B cell (primary cell): ENCODE data around the gene TMEM14A. TPM values are rescaled to one million over a fixed set of nuclear protein-coding genes. Genes with fewer than 3 reads are reported as not detected.

Experiments used
- ATAC-seq: fragments of 200-7000 bp; cut with Tn5 transposase; one replicate; pipeline ENCODE4 v1.10.0; 2021; ENCODE audit warnings: low read depth, mild to moderate bottlenecking, moderate number of reproducible peaks, moderate library complexity
- CTCF ChIA-PET: fragments of 350-600 bp; sonication (Branson Sonifier 250); formaldehyde crosslinking; loops from one replicate; lab custom pipeline; 2021; ENCODE audit warnings: antibody characterized with exemption, inconsistent platforms; lab: Charles Lee
- POLR2A ChIA-PET: fragments of 350-600 bp; sonication (Branson Sonifier 250); formaldehyde crosslinking; loops from one replicate; lab custom pipeline; 2021; ENCODE audit warnings: antibody characterized with exemption; lab: Charles Lee
- DNase-seq: peaks from one replicate; pipeline ENCODE4 v3.0.0; 2013
- H2AFZ ChIP-seq: 2 replicates; pipeline ENCODE4 v1.6.1; 2012; ENCODE audit warnings: mild to moderate bottlenecking, low read depth, low read length; ENCODE audit not compliant: insufficient read depth, poor library complexity, severe bottlenecking
- H3K27ac ChIP-seq, 2 donors: 1 replicate in 1 of 2; 2 replicates in 1 of 2; pipeline ENCODE4 v1.5.1; 2012 to 2013; ENCODE audit warnings: low read length in 2 of 2, mild to moderate bottlenecking in 2 of 2, moderate library complexity in 1 of 2
- H3K27me3 ChIP-seq, 4 experiments: fragments of 200-600 bp in 1 of 4; sonication (generic) in 1 of 4; replicated peaks in 1 of 4; 1 replicate in 2 of 4; 2 replicates in 2 of 4; pipeline versions ENCODE4 v1.6.1 to v1.7.0; 2013 to 2016; ENCODE audit warnings: low read length in 3 of 4, mild to moderate bottlenecking in 2 of 4, mixed read lengths in 1 of 4, moderate library complexity in 1 of 4; ENCODE audit not compliant: insufficient read depth in 4 of 4, control insufficient read depth in 3 of 4; ENCODE audit errors: control extremely low read depth in 1 of 4
- H3K36me3 ChIP-seq, 2 experiments: replicated peaks in 1 of 2; 1 replicate in 1 of 2; 2 replicates in 1 of 2; pipeline versions ENCODE4 v1.6.1 to v1.7.1; 2013; ENCODE audit warnings: low read length in 1 of 2; ENCODE audit not compliant: insufficient read depth in 2 of 2, control insufficient read depth in 1 of 2; ENCODE audit errors: control extremely low read depth in 1 of 2, extremely low read depth in 1 of 2
- H3K4me1 ChIP-seq, 2 donors: fragments of 200-600 bp in 1 of 2; sonication (generic) in 1 of 2; 1 replicate in 1 of 2; 2 replicates in 1 of 2; pipeline versions ENCODE4 v1.5.1 to v1.6.1; 2013 to 2017; ENCODE audit warnings: low read length in 2 of 2; ENCODE audit not compliant: control insufficient read depth in 2 of 2, insufficient read depth in 2 of 2
- H3K4me2 ChIP-seq: replicated peaks from 2 replicates; pipeline ENCODE3; 2012; ENCODE audit warnings: mild to moderate bottlenecking, low read depth, low read length; ENCODE audit not compliant: poor library complexity, severe bottlenecking
- H3K4me3 ChIP-seq, 5 experiments: fragments of 200-600 bp in 1 of 5; sonication (generic) in 1 of 5; 1 replicate in 3 of 5; 2 replicates in 2 of 5; pipeline versions ENCODE4 v1.5.1 to v1.7.0; 2011 to 2016; ENCODE audit warnings: low read length in 4 of 5, mild to moderate bottlenecking in 4 of 5, low read depth in 2 of 5, control low read depth in 1 of 5, moderate library complexity in 1 of 5; ENCODE audit not compliant: insufficient read depth in 1 of 5; ENCODE audit errors: control extremely low read depth in 1 of 5, extremely low read depth in 1 of 5
- H3K79me2 ChIP-seq: fragments of 200-600 bp; sonication (generic); one replicate; pipeline ENCODE4 v1.6.0; 2016; ENCODE audit warnings: low read length; ENCODE audit not compliant: control insufficient read depth, insufficient read depth
- H3K9ac ChIP-seq: fragments of 200-600 bp; sonication (generic); 2 replicates; pipeline ENCODE4 v1.6.1; 2017; ENCODE audit warnings: mild to moderate bottlenecking, low read length, moderate library complexity
- H3K9me3 ChIP-seq, 3 donors: one replicate each; pipeline versions ENCODE4 v1.6.1 to v1.7.1; 2013; ENCODE audit warnings: low read length in 2 of 3; ENCODE audit not compliant: control insufficient read depth in 2 of 3, insufficient read depth in 1 of 3; ENCODE audit errors: control extremely low read depth in 1 of 3
- H4K20me1 ChIP-seq: 2 replicates; pipeline ENCODE4 v1.6.0; 2012; ENCODE audit warnings: mild to moderate bottlenecking, low read length; ENCODE audit not compliant: insufficient read depth, control insufficient read depth, poor library complexity, severe bottlenecking
- H3K27ac Mint-ChIP-seq: one replicate; pipeline ENCODE4 v1.8.0; 2021; ENCODE audit warnings: mixed read lengths
- H3K27me3 Mint-ChIP-seq: one replicate; pipeline ENCODE4 v1.8.0; 2021; ENCODE audit warnings: mixed read lengths
- H3K4me1 Mint-ChIP-seq: one replicate; pipeline ENCODE4 v1.8.0; 2021; ENCODE audit warnings: mixed read lengths
- H3K4me3 Mint-ChIP-seq: one replicate; pipeline ENCODE4 v1.8.0; 2021; ENCODE audit warnings: mixed read lengths
- H3K9me3 Mint-ChIP-seq: one replicate; pipeline ENCODE4 v1.8.0; 2022; ENCODE audit warnings: mixed read lengths; ENCODE audit not compliant: insufficient read depth
- CTCF ChIP-seq: fragments of 200-600 bp; IDR thresholded peaks from one replicate; pipeline ENCODE4 v1.8.0; 2022; ENCODE audit warnings: antibody characterized with exemption, mild to moderate bottlenecking
- EZH2 ChIP-seq: IDR thresholded peaks from 2 replicates; pipeline ENCODE4 v1.6.1; 2012; ENCODE audit warnings: borderline replicate concordance, low read depth, mild to moderate bottlenecking, moderate library complexity, low read length; ENCODE audit not compliant: insufficient read depth, poor library complexity, severe bottlenecking
- WGBS: methylation state at CpG from one replicate; pipeline ENCODE4 v1.1.5; 2013; ENCODE audit warnings: missing lambda C conversion rate; ENCODE audit not compliant: insufficient coverage; 5-methylcytosine and 5-hydroxymethylcytosine counted together
- intact Hi-C: fragments of 100-400 bp; cut with micrococcal nuclease; formaldehyde crosslinking; loops from one replicate; pipeline ENCODE4 v1.10.0; 2022
- polyA plus RNA-seq: library from polyadenylated mRNA; depleted of rRNA; stranded (reverse); fragments of >200 nt; gene quantifications from 2 replicates; pipeline ENCODE4 v1.2.3, GENCODE V29; 2012
- total RNA-seq, 2 donors: library from RNA; stranded (reverse); fragments of 120-200 nt in 1 of 2; gene quantifications; 1 replicate in 1 of 2; 2 replicates in 1 of 2; pipeline versions ENCODE4 v1.2.3 to v1.2.4, GENCODE V29; 2013 to 2022

TMEM14A gene
- total and polyA plus RNA-seq, 2 donors (not counting 1 experiment from before 2014, with no cell fraction given): 5.2 to 9.5 TPM

GRCh38 chr6:52706001-52706400 is 35.1 kb downstream of the TMEM14A start:
- WGBS: 83% methylated on average over 1 of the region's 3 CpGs
- H3K9me3 Mint-ChIP-seq: no peaks in the 10 kb centered on the region
- no peak overlapping the region for H3K4me3 Mint-ChIP-seq
- peaks cover 6% of the 10 kb centered on the region for H3K27me3 Mint-ChIP-seq
- Histone ChIP-seq H3K9me3 (peaks cover 0 to 3% (median 0%) of the 10 kb centered on the region in 3 donors), H3K27ac (no peak overlapping the region), H3K4me3 (no peak overlapping the region), H3K4me2 (no peak overlapping the region), H3K36me3 (no peaks in the 10 kb centered on the region), H3K4me1 (no peaks in the 10 kb centered on the region), H2AFZ (no peak overlapping the region), H3K27me3 (no peaks in the 10 kb centered on the region), H3K79me2 (no peaks in the 10 kb centered on the region), H4K20me1 (no peaks in the 10 kb centered on the region), H3K9ac (no peak overlapping the region)
- CTCF ChIA-PET: interaction anchor here (1.5 kb wide), 1 partner anchor 12 kb away, joined by 5 read pairs; no protein-coding TSS in a partner anchor
- intact Hi-C loops: no loop called here
- no peak for DNase-seq
- TF ChIP-seq CTCF: no peak
- no peak for ATAC-seq
- H3K4me1 Mint-ChIP-seq: no peaks in the 10 kb centered on the region
- no peak overlapping the region for H3K27ac Mint-ChIP-seq
- POLR2A ChIA-PET: no interaction called here

- no peaks in the 10 kb centered on the region for H3K4me1 ChIP-seq
- TF ChIP-seq EZH2 (no peak), CTCF (no peak)
- H3K27ac ChIP-seq: no peak overlapping the region
- ChIA-PET POLR2A (no interaction called here), CTCF (interaction anchor here (1.3 kb wide), 1 partner anchor 10 kb away, joined by 4 read pairs; no protein-coding TSS in a partner anchor)
- Mint-ChIP-seq H3K27me3 (peaks cover 6% of the 10 kb centered on the region), H3K9me3 (no peaks in the 10 kb centered on the region), H3K4me1 (no peaks in the 10 kb centered on the region), H3K27ac (no peak overlapping the region), H3K4me3 (no peak overlapping the region)
- H3K9ac ChIP-seq: no peak overlapping the region
- no peak for ATAC-seq
- H4K20me1 ChIP-seq: no peaks in the 10 kb centered on the region
- intact Hi-C loops: no loop called here
- no peak overlapping the region for H2AFZ ChIP-seq
- H3K36me3 ChIP-seq: no peaks in the 10 kb centered on the region
- 100% methylated on average over 1 of the region's 3 CpGs for WGBS
- H3K9me3 ChIP-seq: peaks cover 0 to 3% (median 0%) of the 10 kb centered on the region in 3 donors
- H3K4me3 ChIP-seq: no peak overlapping the region
- no peaks in the 10 kb centered on the region for H3K79me2 ChIP-seq
- no peak overlapping the region for H3K4me2 ChIP-seq
- DNase-seq: no peak
- no peaks in the 10 kb centered on the region for H3K27me3 ChIP-seq
Measured at GRCh38 chr6:52707963-52708680, 37.2 kb downstream of the TMEM14A start.
